ENCODE results near the gene HIVEP3.
A peak's percentile ranks its signal among the peaks of the same experiment; 100 is the strongest.

HIVEP3 gene

GRCh38 chr1:41807390-41807789 lies 111.3 kb downstream of the HIVEP3 start:
- no peak overlapping the region for H4K8ac ChIP-seq (ENCODE audit: low read depth, low read length)
- H3K4me2 ChIP-seq (ENCODE audit: insufficient read depth, low read length, poor library complexity, severe bottlenecking): no peak overlapping the region
- H2AFZ ChIP-seq (ENCODE audit: low read length): no peak overlapping the region
- no peak overlapping the region for H2BK15ac ChIP-seq (ENCODE audit: low read length)
- no peak overlapping the region for H2BK12ac ChIP-seq (ENCODE audit: low read length)
- H3K27ac ChIP-seq (replicated peaks; ENCODE audit: low read length): no peak overlapping the region
- WGBS, 2 donors (ENCODE audit: extremely low coverage in 2 of 2, insufficient read length in 2 of 2, insufficient replicate concordance in 1 of 2): no CpG with 5 or more reads among the region's 6 CpGs
- no peak overlapping the region for H3K18ac ChIP-seq (ENCODE audit: low read length)
- peaks cover 0 to 11% of the 10 kb centered on the region in 2 donors for H3K4me1 ChIP-seq (ENCODE audit: control insufficient read depth in 2 of 2, insufficient read depth in 1 of 2, low read depth in 1 of 2, low read length in 2 of 2)
- H3K14ac ChIP-seq (ENCODE audit: low read length): no peak overlapping the region
- H3K79me1 ChIP-seq (ENCODE audit: low read depth, low read length): no peaks in the 10 kb centered on the region
- no peak overlapping the region for H3K9ac ChIP-seq (ENCODE audit: low read depth, low read length, poor library complexity)
- no peaks in the 10 kb centered on the region for H3K36me3 ChIP-seq (replicated peaks in 1 of 2; ENCODE audit: control insufficient read depth in 2 of 2, insufficient read depth in 2 of 2, low read length in 2 of 2)
- H3K9me3 ChIP-seq (replicated peaks in 1 of 2; ENCODE audit: control insufficient read depth in 2 of 2, insufficient read depth in 1 of 2, low read depth in 1 of 2, low read length in 2 of 2): no peaks in the 10 kb centered on the region
- DNase-seq (ENCODE audit: low spot score): no peak
- no peak overlapping the region for H3K4ac ChIP-seq (ENCODE audit: low read length)
- no peak overlapping the region for H2BK120ac ChIP-seq (ENCODE audit: low read depth, low read length)
- no peak overlapping the region for H3K4me3 ChIP-seq (ENCODE audit: low read length in 2 of 2)
- H2BK5ac ChIP-seq (ENCODE audit: low read length): no peak overlapping the region
- H3K27me3 ChIP-seq (ENCODE audit: control insufficient read depth in 3 of 3, insufficient read depth in 3 of 3, low read depth in 1 of 3, low read length in 3 of 3): no peaks in the 10 kb centered on the region
- no peak overlapping the region for H3K23ac ChIP-seq (ENCODE audit: low read depth, low read length, poor library complexity)
- H4K91ac ChIP-seq (ENCODE audit: low read depth, low read length, poor library complexity): no peak overlapping the region
- H2AK5ac ChIP-seq (ENCODE audit: low read depth, low read length): no peak overlapping the region

DNA sequence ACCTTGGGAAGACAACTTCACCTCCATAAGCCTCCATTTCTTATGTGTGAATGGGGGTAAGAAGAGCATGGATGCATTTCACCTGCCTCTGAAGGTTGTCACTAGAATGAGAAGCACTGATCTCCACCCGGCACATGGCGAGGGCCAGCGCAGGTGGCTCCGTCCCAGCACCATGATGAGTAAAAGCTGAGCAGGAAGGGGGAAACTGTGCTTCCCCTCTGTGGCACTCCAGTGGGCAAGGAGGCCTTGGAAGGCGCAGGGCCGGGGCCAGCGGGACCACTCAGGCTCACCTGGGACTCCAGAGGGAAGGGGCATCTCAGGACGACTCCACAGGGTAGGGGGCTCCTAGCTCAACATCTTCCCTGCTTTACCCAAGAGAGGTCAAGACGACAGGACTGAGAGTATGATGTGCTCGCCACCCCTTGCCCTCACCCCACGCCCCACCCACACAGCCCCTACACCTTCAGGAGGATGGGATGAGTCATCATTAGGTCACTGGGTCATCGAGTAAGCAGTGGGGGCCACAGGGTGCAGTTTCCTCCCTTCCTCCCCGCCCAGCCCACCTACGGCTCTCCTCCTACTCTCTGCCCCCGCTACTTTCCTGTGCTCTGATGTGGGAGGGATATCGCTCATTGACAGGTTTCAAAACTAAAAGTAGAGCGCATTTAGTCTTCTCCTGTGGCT lies 112.1 kb downstream of the HIVEP3 start:
- Histone ChIP-seq H4K8ac (ENCODE audit: low read depth, low read length) (no peak overlapping the region), H3K4me2 (ENCODE audit: insufficient read depth, low read length, poor library complexity, severe bottlenecking) (no peak overlapping the region), H3K4me3 (ENCODE audit: low read length in 2 of 2) (no peak overlapping the region), H2BK5ac (ENCODE audit: low read length) (no peak overlapping the region), H3K4me1 (ENCODE audit: control insufficient read depth in 2 of 2, insufficient read depth in 1 of 2, low read depth in 1 of 2, low read length in 2 of 2) (peaks cover 0 to 11% of the 10 kb centered on the region in 2 donors), H3K27ac (replicated peaks; ENCODE audit: low read length) (no peak overlapping the region), H3K23ac (ENCODE audit: low read depth, low read length, poor library complexity) (no peak overlapping the region), H3K14ac (ENCODE audit: low read length) (no peak overlapping the region), H2BK15ac (ENCODE audit: low read length) (no peak overlapping the region), H3K18ac (ENCODE audit: low read length) (peak overlapping the region; percentile 28), H3K36me3 (replicated peaks in 1 of 2; ENCODE audit: control insufficient read depth in 2 of 2, insufficient read depth in 2 of 2, low read length in 2 of 2) (no peaks in the 10 kb centered on the region), H2AFZ (ENCODE audit: low read length) (no peak overlapping the region), H2BK120ac (ENCODE audit: low read depth, low read length) (no peak overlapping the region), H2AK5ac (ENCODE audit: low read depth, low read length) (no peak overlapping the region), H4K91ac (ENCODE audit: low read depth, low read length, poor library complexity) (peak overlapping the region; percentile 14), H3K79me1 (ENCODE audit: low read depth, low read length) (no peaks in the 10 kb centered on the region), H2BK12ac (ENCODE audit: low read length) (no peak overlapping the region), H3K9me3 (replicated peaks in 1 of 2; ENCODE audit: control insufficient read depth in 2 of 2, insufficient read depth in 1 of 2, low read depth in 1 of 2, low read length in 2 of 2) (no peaks in the 10 kb centered on the region), H3K27me3 (ENCODE audit: control insufficient read depth in 3 of 3, insufficient read depth in 3 of 3, low read depth in 1 of 3, low read length in 3 of 3) (no peaks in the 10 kb centered on the region), H3K4ac (ENCODE audit: low read length) (no peak overlapping the region), H3K9ac (ENCODE audit: low read depth, low read length, poor library complexity) (no peak overlapping the region)
- no peak for DNase-seq (ENCODE audit: low spot score)
- WGBS, 2 donors (ENCODE audit: extremely low coverage in 2 of 2, insufficient read length in 2 of 2, insufficient replicate concordance in 1 of 2): no CpG with 5 or more reads among the region's 17 CpGs

- no peak overlapping the region for H4K91ac ChIP-seq (ENCODE audit: low read depth, low read length, poor library complexity)
- H2BK120ac ChIP-seq (ENCODE audit: low read depth, low read length): no peak overlapping the region
- H2AFZ ChIP-seq (ENCODE audit: low read length): no peak overlapping the region
- H3K4me3 ChIP-seq (ENCODE audit: low read length in 2 of 2): no peak overlapping the region
- H3K36me3 ChIP-seq (replicated peaks in 1 of 2; ENCODE audit: control insufficient read depth in 2 of 2, insufficient read depth in 2 of 2, low read length in 2 of 2): no peaks in the 10 kb centered on the region
- peak overlapping the region; percentile 26 for H3K14ac ChIP-seq (ENCODE audit: low read length)
- H3K27me3 ChIP-seq (ENCODE audit: control insufficient read depth in 3 of 3, insufficient read depth in 3 of 3, low read depth in 1 of 3, low read length in 3 of 3): no peaks in the 10 kb centered on the region
- no peak overlapping the region for H3K27ac ChIP-seq (replicated peaks; ENCODE audit: low read length)
- H3K9ac ChIP-seq (ENCODE audit: low read depth, low read length, poor library complexity): peak overlapping the region; percentile 39
- no peak overlapping the region for H3K4ac ChIP-seq (ENCODE audit: low read length)
- H3K4me2 ChIP-seq (ENCODE audit: insufficient read depth, low read length, poor library complexity, severe bottlenecking): no peak overlapping the region
- no peak overlapping the region for H2BK5ac ChIP-seq (ENCODE audit: low read length)
- no peak overlapping the region for H4K8ac ChIP-seq (ENCODE audit: low read depth, low read length)
- no peaks in the 10 kb centered on the region for H3K79me1 ChIP-seq (ENCODE audit: low read depth, low read length)
- WGBS, 2 donors (ENCODE audit: extremely low coverage in 2 of 2, insufficient read length in 2 of 2, insufficient replicate concordance in 1 of 2): no CpG with 5 or more reads among the region's 8 CpGs
- H2BK12ac ChIP-seq (ENCODE audit: low read length): no peak overlapping the region
- H2BK15ac ChIP-seq (ENCODE audit: low read length): no peak overlapping the region
- no peak overlapping the region for H2AK5ac ChIP-seq (ENCODE audit: low read depth, low read length)
- peak overlapping the region; percentile 31 for H3K18ac ChIP-seq (ENCODE audit: low read length)
- H3K4me1 ChIP-seq (ENCODE audit: control insufficient read depth in 2 of 2, insufficient read depth in 1 of 2, low read depth in 1 of 2, low read length in 2 of 2): peaks cover 0 to 11% of the 10 kb centered on the region in 2 donors
- H3K23ac ChIP-seq (ENCODE audit: low read depth, low read length, poor library complexity): peak overlapping the region; percentile 19
- no peak for DNase-seq (ENCODE audit: low spot score)
- H3K9me3 ChIP-seq (replicated peaks in 1 of 2; ENCODE audit: control insufficient read depth in 2 of 2, insufficient read depth in 1 of 2, low read depth in 1 of 2, low read length in 2 of 2): no peaks in the 10 kb centered on the region
Measured at GRCh38 chr1:41805771-41806471, 112.8 kb downstream of the HIVEP3 start.

DNA sequence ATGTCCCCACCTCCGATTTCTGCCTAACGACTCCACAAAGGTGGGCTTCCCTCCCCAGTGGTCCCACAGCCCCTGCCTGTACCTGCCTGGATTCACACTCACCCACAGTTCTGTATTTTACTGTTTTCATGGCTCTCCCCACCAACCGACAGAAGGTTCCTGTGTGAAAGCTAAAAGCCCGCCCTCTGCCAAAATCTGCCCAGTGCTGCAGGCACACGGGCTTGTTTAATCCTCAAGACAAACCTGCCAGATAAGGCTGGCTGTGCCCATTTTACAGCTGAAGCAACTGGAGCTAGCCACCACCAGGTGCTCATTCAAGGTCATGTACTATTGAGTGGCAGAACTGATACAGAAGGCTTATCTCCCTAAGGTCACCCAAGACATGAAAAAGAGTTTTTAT lies 114.5 kb downstream of the HIVEP3 start:
- Histone ChIP-seq H3K79me1 (ENCODE audit: low read depth, low read length) (no peaks in the 10 kb centered on the region), H3K4me1 (ENCODE audit: control insufficient read depth in 2 of 2, insufficient read depth in 1 of 2, low read depth in 1 of 2, low read length in 2 of 2) (peaks cover 0 to 11% of the 10 kb centered on the region in 2 donors), H3K9ac (ENCODE audit: low read depth, low read length, poor library complexity) (no peak overlapping the region), H3K9me3 (replicated peaks in 1 of 2; ENCODE audit: control insufficient read depth in 2 of 2, insufficient read depth in 1 of 2, low read depth in 1 of 2, low read length in 2 of 2) (no peaks in the 10 kb centered on the region), H2AFZ (ENCODE audit: low read length) (no peak overlapping the region), H2BK120ac (ENCODE audit: low read depth, low read length) (no peak overlapping the region), H2AK5ac (ENCODE audit: low read depth, low read length) (no peak overlapping the region), H3K4ac (ENCODE audit: low read length) (no peak overlapping the region), H4K91ac (ENCODE audit: low read depth, low read length, poor library complexity) (no peak overlapping the region), H3K4me2 (ENCODE audit: insufficient read depth, low read length, poor library complexity, severe bottlenecking) (no peak overlapping the region), H3K18ac (ENCODE audit: low read length) (no peak overlapping the region), H3K27ac (replicated peaks; ENCODE audit: low read length) (no peak overlapping the region), H4K8ac (ENCODE audit: low read depth, low read length) (no peak overlapping the region), H3K14ac (ENCODE audit: low read length) (no peak overlapping the region), H2BK15ac (ENCODE audit: low read length) (no peak overlapping the region), H3K4me3 (ENCODE audit: low read length in 2 of 2) (no peak overlapping the region), H2BK5ac (ENCODE audit: low read length) (no peak overlapping the region), H2BK12ac (ENCODE audit: low read length) (no peak overlapping the region), H3K36me3 (replicated peaks in 1 of 2; ENCODE audit: control insufficient read depth in 2 of 2, insufficient read depth in 2 of 2, low read length in 2 of 2) (no peaks in the 10 kb centered on the region), H3K27me3 (ENCODE audit: control insufficient read depth in 3 of 3, insufficient read depth in 3 of 3, low read depth in 1 of 3, low read length in 3 of 3) (no peaks in the 10 kb centered on the region), H3K23ac (ENCODE audit: low read depth, low read length, poor library complexity) (no peak overlapping the region)
- no peak for DNase-seq (ENCODE audit: low spot score)
- no CpG with 5 or more reads among the region's 5 CpGs for WGBS, 2 donors (ENCODE audit: extremely low coverage in 2 of 2, insufficient read length in 2 of 2, insufficient replicate concordance in 1 of 2)
